GM12801 (cell line): ENCODE measurements around the gene GRIK1.

Source experiments
- TF ChIP-seq, protein P1 (sequence below): IDR thresholded peaks from one replicate; pipeline ENCODE4 v1.5.1; 2011; ENCODE audit warnings: control low read depth; ENCODE audit not compliant: insufficient read length; ENCODE audit errors: extremely low read depth

Gene GRIK1

DNA sequence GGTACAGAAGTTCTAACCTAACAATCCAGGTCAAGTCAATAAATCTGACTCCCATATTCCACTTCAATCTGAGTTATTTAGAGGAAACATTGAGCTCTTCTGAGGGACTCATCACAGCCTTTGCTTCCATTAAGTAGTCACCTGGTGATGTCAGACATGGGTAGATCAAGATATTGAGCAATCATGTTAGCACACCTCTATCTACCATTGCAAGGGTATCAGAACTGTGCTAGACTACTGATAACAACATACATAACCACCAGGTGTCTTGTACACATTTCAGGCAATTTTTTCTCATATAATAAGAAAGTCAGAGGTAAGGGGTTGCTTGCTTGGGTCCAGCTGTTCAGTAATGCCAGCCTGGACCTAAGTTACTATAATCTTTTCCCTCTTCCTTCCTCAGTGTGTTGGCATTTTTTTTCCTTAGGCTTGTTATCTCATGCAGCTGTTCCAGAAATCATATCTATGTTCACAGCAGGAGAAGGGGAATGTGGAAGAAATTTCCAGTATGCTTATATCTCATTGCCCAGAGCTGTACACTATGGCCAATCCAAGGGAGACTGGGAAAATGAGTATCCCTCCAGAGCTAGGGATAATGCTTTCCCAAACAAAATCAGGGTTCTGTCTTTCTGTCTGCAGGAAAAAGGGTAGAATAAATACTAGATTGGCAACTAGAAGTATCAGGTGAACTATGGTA is 52.3 kb downstream of the GRIK1 start:
- TF ChIP-seq, protein P1, sequence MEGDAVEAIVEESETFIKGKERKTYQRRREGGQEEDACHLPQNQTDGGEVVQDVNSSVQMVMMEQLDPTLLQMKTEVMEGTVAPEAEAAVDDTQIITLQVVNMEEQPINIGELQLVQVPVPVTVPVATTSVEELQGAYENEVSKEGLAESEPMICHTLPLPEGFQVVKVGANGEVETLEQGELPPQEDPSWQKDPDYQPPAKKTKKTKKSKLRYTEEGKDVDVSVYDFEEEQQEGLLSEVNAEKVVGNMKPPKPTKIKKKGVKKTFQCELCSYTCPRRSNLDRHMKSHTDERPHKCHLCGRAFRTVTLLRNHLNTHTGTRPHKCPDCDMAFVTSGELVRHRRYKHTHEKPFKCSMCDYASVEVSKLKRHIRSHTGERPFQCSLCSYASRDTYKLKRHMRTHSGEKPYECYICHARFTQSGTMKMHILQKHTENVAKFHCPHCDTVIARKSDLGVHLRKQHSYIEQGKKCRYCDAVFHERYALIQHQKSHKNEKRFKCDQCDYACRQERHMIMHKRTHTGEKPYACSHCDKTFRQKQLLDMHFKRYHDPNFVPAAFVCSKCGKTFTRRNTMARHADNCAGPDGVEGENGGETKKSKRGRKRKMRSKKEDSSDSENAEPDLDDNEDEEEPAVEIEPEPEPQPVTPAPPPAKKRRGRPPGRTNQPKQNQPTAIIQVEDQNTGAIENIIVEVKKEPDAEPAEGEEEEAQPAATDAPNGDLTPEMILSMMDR: no peak

DNA sequence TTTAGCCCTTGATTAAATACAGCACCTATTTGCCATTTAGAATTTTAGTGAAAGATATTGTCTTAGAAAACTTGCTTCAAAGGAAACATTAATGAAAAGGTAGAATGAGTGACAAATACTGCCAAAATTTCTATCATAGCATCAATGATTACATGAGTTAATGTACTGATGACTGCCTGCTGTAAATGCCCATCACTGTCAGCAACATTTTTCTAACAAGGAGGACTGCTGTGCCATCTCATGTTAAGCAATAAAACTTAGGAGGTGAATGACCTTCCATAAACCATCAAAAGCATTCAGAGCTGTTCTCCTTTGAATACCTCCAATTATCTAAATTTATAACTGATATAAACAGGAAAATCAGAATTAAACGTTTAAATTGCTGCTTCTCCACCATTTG is 54.3 kb downstream of the GRIK1 start:
- TF ChIP-seq, protein P1: no peak

DNA sequence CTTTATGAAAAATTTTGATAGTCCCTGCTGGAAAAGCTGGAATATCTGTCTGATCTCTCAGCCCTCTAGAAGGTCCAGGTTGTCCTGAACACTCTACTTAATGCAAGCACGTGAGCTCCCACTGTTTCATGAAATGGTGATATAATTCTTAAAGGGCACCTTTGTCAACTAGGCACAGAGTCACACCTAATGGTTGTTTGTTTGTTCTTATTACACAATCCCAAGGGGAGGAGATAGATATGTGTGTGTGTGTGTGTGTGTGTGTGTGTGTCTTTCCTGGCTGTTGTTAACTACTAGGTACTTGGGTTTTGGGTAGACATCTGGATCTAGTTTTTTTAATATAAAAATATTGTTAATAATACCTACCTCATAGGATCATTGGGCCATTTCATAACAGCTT is 63.9 kb downstream of the GRIK1 start:
- TF ChIP-seq, protein P1: no peak

DNA sequence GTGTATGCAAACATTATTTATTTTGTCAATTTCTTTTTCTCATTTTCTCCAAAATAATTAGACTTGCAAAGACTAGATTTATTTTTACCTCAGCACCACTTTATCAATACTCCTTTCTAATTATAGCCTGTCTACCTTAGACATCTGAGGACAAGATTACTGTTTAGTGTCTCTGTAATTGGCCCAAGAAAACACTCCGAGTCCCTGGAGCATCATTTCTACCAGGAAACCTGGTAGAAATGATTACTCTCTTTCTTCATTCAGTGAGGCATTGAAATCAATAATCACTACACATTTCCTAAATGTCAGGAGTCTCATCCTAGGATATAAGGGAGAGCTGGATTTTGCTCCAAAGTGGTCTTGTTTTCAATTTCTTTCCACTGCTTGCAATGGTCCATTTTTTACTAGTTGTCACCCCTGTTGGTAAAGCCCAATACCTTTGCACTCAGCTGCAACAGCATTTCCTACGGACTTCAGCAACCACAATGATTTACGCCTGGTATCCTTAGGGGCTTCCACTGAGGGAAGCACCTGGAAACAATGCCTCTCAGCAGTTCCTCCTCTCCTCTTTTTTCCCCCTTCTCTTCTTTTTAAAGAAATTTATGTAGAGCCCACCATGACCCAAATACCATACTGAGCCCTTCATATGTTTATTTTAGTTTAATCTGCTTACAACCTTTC is 64.6 kb downstream of the GRIK1 start:
- TF ChIP-seq, protein P1: no peak

DNA sequence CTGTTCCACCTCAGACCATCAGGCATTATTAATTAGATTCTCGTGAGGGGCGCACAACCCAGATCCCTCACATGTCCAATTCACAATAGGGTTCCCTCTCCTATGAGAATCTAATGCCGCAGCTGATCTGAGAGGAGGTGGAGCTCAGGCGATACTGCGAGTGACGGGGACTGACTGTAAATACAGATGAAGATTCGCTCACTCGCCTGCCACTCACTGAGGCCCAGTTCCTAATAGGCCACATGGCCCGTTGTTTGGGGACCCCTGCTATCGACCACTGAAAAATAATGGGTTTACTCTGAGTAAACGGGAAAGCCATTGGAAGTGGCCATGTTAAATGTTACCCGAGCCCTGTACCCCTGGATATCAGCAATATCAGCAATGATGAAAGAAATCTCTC is 65.9 kb downstream of the GRIK1 start:
- TF ChIP-seq, protein P1: no peak

DNA sequence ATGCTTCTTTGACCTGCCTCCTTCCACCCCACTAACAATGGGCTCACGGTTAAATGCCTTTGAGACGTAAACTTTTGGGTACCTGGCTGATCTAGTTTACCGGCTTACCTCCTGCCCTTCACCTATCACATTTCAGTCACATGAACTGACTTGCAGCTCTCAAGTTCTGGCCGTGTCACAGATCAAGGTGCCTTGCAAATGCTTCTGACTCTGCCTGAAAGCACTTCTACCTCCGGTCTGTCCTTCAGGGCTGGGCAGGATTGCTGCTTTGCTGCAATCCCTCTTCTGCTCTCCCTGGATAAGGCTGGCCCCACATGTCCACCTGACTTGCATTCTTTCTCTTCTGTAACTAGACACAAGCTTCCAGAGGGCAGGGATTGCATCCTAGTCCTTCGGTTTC is 69.0 kb downstream of the GRIK1 start:
- TF ChIP-seq, protein P1: no peak

DNA sequence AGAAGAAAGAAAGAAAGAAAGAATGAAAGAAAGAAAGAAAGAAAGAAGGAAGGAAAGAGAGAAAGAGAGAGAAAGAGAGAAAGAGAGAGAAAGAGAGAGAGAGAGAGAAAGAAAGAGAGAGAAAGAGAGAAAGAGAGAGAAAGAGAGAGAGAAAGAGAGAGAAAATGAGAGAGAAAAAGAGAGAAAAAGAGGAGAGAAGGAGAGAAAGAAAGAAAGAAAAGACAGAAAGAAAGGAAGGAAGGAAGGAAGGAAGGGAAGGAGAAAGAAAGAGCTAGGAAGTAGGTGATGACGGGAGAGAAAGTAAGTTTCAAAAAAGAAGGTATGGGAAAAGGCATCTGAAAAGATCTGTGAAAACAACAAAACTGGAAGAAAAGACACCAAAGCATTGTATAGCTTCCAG is 72.0 kb downstream of the GRIK1 start:
- TF ChIP-seq, protein P1: no peak
